HuH-7.5 (cell line): ENCODE data around the gene CTNNA2.
"Not testable (repeated sequence)": the region's sequence is repeated elsewhere in the genome, so short reads cannot be mapped to it uniquely, and the experiment has no call there.

ENCODE experiments used
- DNase-seq: peaks from one replicate; pipeline ENCODE4 v3.0.0; 2011; ENCODE audit warnings: low spot score

Gene CTNNA2

DNA sequence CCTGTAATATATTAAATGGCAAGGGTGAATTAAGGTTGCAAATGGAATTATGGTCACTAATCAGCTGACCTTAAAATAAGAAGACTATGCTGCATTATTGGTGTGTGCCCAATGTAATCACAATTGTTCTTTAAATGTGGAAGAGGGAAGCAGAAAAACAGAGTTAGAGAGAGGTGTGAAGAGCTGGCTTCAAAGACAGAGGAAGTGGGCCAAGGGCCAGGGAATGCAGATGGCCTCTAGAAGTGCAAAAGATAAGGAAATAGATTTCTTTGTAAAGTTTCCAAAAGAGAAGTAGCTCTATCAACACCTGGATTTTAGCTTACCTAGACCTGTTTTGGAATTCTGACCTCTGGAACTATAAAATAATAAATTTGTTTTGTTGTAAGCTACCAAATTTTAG is 515.7 kb downstream of the CTNNA2 start:
- DNase-seq: no peak

DNA sequence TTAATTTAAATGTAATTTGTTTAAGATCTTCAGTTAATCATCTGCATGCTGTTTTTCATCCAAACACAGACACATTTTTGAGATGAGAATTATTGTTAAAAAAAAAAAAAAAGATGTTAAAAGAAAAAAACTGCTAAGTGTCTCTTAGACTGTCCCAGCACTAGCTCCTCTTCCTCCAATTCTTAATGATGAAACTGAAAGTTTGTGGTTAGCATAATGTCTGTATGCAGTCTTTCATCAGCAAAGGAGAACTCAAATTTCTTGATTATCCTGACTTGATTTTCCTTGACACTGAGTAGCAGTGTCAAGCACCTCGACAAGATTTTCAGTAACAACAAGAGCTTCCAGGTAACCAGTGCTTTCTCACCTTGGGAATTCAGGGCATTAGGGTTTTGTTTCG is 517.3 kb downstream of the CTNNA2 start:
- DNase-seq: no peak

DNA sequence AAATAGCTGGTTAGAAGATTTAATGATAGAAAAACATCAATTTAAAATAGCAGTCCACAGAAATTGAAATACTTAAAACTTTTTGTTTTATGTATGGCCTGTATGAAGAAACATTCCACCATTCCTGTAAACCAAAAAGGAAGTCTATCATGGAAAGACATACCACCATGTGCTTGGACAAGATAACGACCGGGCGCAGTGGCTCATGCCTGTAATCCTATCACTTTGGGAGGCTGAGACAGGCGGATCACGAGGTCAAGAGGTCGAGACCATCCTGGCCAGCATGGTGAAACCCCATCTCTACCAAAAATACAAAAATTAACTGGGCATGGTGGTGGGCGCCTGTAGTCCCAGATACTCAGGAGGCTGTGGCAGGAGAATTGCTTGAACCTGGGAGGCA is 519.8 kb downstream of the CTNNA2 start:
- not testable (repeated sequence) for DNase-seq

DNA sequence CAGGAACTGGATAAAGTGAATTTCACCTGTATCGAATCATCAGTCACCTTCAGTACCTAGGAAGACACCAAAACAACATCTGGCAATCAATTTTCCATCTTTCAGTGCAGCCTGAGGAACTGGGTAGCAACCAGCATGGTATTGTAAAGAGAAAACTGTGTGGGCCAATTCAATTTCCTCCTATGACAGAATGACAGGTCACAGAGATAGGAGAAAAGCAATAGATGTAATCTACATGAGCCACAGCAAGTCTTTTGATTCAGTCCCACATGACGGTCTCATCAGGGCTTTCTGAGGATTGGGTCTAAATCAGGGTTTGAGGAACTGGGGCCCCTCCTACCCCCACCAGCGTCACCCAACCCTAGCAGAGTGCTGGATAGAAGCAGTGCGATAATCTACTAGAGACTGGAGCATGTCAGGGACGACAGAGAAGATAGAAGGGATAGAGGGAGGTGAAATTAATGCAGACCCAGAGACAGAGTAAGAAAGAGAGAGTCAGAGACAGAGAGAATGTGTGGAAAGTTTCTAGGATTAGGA is 523.0 kb downstream of the CTNNA2 start:
- DNase-seq: no peak

DNA sequence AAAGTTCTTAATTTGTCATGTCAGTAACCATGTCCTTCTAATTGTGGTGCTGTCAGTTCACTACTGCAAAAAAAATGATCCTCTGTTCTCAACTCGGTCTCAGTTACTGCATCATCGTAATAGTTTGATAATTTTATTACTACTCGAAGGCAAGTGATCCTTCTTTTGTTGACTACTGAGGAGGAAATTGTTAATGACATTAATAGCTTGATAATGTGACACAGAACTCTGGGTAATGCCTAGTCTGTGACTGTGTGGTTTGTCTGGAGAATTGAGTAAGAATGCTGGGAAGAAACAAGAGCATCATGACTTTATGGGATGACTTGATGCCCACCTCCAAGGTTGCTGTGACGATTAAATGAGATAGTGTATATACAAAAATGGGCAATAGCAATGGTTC is 524.5 kb downstream of the CTNNA2 start:
- no peak for DNase-seq

DNA sequence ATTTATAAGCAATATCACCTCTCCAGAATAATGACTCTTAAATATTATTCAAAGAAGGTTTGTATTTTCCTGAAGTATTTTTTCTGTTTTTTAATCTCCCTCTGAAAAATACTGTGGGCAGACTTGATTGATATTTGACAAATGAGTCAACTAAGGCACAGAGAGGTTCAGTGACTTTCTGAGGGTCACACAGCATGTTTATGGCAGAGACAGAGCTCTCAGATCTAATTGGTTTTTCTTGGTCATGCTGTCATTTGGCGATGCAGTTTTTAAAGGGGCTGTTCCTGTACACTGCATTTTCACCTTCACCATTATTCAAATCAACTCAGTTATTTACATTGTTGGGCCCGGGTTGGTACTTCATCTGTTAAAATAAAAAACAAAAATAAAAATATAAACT is 527.4 kb downstream of the CTNNA2 start:
- no peak for DNase-seq

DNA sequence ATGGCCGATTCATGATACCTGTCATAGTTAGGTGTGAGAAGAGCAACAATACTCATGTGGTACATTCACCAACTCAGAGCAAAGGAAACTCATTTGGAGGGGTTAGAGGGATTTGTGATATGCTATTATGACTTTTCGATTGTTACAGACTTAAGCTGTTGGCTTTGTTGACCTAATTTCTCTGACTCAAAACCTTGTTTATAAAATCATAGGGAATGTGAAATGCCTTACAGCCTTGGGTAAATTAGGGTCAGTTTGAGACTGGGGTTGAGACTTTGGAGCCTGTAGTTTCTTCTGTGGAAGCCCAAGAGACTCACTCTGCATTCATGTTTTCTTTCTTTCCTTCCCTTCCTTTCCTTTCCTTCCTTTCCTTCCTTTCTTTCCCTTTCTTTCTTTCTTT is 529.8 kb downstream of the CTNNA2 start:
- no peak for DNase-seq

DNA sequence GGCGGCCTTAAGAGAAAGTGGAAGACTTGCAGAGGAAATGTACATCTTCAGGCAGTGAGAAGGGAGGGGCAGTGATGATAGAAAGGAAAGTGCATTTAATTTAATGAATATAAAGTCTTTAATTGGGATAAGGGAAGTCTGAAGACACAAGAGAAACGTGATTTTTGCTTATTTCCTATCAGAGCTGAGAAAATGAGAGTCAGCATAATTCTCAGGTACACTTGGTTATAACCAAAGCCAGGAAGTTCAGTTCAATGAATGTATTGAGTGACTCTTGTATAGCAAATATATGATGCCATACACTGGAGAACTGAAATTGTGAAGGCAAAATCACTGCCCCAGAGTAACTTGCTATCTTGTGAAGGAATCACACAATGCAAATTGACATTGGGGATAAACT is 535.4 kb downstream of the CTNNA2 start:
- no peak for DNase-seq

DNA sequence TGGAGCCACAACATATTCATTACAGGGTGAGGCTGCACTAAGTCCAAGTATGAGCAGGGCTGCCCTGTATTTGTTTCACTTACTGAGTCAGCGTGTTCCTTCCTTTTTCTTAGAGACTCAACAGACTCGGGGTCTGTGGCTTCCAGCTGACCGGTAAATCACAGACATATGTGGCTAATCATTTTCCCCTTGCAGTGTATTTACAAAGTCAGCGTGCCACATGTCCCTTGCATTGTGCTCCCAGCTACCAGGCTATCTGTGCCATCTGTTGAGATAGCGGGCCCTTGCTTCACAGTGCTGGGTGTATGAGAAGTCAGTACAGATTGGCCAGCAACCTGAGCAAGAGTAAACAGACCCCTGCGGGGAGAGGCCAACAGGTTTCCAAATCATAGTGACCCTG is 537.4 kb downstream of the CTNNA2 start:
- no peak for DNase-seq

DNA sequence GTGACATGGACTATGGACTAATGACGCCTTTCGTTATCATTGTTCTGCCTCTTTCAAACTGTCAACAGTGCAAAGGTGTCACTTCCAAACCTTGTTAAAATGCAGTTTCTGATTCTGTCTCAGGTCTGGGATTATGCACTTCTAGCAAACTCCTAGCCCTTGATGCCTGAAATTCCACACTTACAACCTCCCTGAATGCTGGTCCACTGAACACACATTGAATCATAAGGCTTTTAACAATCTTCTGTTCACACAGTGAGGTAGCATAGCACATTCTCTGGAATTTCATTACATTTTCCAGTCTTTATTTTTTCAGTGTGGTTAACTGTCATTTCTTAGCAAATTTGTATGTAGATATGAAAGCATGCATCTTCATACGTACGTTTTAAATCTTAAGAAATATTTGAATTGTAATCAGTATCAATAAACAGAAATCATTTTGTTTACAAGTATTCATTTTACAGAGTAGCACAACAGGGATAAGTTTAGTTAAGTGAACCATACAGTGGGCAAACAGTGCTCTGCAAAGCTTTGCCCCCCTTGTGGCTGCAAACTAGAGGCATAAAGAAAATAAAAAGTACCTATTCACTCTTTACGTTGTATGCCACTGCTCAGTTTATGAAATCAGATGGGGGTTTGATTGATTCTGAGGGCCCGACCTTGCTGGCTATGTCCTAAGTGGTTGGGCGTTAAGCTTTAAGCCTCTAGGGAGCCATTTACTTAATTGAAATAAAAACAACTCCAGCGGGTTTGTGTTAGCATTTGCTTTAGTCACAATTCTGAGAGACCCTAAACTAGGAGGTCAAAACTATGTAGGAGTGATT is 540.9 kb downstream of the CTNNA2 start:
- DNase-seq: no peak

DNA sequence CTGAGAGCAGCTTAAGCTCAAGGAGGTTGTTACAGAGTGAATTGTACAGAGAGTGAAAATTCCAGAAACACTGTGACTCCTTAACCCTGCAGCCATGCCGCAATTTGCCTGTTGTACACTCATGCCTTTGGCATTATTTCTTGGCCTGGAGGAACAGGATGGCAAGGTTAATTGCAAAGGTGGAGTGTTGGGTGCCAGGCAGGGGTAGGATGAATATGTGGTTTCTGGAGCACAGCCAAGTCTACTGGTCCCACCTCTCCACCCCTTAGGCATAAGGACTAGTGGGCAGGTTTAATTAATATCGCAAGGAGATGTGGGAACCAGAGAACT is 541.5 kb downstream of the CTNNA2 start:
- no peak for DNase-seq

DNA sequence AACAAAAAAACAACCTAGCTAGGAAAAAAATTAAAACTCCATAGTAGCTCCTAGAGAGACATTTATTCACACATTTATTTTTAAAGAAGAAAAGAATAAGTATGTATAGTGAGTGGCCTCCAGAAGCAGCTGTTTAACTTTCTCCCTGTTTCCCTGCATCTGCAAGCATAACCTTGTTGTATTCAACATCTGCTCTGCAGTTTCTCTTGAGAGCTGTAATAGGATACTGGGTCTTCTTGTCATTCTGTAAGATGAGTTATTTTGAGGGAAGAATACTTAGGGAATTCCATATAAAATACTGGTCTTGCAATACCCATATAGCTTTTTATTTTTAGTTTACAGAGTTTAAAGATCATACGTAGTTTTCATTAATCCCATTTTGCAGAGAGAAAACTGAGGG is 545.1 kb downstream of the CTNNA2 start:
- no peak for DNase-seq

DNA sequence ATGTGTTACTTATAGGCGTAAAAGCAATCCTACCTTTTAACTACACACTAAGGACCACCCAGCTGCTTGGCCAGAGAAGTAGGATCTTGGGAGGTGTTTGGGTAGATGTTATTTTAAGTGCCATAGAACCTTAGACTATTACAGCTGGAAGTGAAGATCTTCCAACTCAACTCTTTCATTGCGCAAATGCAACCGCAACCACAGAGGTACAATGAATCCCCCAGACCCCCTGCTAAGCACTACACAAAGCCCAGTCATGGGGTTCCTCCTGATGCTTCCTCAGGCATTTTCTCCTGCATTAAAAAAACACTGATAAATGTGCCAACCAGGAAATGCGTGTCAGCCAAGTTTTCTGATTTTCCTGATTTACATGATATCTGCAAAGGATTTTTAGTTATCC is 545.7 kb downstream of the CTNNA2 start:
- DNase-seq: no peak

DNA sequence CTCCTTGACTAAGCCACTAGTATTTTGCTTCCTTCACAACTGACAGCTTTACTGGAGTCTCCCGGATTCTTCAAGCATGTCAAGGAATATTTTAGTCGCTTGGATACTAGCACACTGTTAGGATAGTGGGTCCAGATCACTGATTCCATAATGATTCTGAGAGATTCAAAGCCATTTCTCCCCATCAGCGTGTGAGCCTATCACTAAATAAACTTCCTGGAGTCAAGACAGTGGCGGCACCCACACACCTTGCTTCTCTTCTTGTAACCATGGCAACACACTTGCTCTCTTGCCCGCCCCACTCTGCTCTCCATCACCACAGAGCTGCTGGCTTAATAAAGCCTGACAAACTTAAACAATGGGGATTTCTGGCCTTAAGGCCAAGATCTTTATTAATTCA is 546.6 kb downstream of the CTNNA2 start:
- DNase-seq: no peak

DNA sequence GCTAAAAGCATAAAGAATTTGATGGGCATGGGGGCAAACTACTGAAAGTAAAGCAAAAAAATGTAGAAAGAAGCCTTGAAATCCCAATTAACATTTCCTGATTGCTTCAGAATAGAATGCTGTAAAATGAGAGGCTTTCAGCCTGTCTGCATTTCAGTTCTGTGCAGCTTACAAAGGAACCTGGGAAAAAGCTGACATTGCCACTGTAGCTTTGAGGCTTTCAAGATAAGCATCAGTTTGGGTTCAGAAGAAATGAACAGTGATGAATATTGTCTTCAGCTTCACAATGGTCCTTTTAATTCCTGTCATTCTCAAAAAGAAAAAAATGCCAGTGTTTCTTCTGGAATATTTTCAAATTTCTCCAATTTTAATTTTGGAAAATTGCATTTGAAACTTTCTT is 549.0 kb downstream of the CTNNA2 start:
- DNase-seq: no peak

DNA sequence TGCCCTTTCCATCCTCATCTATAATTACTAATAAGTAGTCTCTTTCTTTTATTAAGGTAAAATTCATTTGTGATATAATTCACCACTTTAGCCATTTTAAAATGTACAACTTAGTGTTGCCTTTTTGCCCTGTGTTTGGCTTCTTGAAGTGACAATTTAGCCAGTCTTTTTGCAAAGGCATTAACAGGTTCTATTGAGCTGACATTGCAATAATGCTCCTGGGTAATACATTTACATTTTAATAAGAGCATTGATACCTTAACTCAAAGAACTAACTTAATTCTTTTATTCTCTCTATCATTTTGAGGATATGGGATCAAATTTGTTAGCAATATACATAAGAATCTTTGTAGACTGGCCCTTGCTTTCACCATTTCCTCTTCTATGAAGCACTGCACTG is 549.4 kb downstream of the CTNNA2 start:
- DNase-seq: no peak

DNA sequence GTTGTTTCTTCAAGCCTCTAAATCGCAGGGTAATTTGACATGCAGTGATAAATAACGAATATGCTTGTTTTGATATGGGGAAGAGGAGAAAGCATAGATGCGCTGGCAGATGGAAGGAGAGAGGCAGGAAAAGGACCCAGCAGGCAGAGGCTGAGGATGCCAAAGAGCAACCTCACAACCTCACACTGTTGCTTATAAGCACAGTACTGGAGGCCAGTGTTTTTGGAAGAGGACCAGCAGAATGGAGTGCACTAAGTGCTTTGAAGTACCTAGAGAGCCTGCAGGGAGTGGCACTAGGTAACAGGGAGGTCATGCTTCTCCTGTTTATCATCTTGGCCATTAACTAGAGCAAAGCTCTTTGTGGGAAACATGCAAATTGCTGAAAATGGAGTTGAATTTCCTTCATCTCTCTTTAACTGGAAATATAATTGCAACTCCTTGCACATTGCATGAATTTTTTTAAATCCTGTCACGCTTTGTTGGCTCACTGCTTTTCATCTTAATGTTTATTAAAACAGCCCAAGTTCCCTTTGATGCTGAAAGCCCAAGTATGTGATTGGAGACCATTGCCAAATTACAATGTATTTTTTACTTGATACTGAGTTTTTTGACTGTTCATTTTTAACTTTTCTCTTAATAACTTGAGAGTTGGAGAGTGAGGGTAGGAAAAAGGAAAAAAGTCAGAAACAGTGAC is 555.3 kb downstream of the CTNNA2 start:
- DNase-seq: no peak

DNA sequence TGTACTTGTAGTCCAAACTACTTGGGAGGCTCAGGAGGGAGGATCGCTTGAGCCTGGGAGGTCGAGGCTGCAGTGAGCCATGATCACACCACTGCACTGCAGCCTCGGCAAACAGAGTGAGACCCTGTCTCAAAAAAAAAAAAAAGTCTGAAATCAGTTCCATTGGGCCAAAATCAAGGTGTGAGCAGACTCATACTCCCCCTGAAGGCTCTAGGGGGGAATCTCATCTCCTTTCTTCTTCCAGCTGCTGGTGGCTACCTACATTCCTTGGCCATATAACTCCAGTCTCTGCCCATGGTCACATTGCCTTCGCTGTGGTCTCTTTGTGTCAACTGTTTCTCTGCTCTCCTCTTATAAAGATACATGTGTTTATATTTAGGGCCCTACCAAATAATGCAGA is 557.7 kb downstream of the CTNNA2 start:
- DNase-seq: no peak

DNA sequence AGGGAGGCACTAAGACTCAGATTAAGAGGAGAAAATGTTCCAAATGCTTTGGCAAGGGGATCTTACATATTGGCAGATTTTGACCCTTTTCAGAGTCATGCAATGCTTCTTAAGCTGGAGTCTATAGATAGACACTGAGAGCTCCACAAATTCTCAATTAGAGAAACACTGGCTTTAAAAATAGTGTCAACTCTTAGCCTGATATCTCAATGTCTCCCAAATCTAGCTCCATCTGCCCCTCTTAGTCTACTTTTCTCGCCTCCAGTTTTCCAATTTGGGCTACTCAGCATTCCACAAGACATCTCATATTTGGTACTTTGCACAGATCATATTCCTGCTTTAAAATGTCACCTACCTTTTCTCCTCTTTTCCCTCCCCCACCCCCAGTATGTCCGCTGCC is 559.1 kb downstream of the CTNNA2 start:
- DNase-seq: no peak

DNA sequence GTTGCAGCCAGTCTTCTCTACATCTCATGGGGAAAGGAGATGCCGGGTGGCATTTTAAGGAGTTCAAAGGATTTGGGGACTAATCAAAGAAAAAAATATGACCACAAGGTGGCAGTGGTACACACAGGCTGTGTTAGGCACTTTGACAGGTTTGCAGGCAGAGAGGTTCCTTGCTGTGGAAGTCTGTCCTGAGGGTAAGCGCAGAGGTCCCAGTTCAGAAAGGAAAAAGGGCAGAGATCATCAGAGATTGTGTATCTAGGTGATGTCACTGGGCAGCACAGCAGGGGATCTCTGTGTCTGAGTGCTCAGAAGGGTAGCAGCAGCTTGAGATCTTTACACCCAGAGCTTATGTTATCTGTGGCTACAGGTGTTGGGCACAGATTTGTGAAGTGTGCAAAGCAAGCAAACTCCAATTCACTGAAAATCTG is 560.3 kb downstream of the CTNNA2 start:
- DNase-seq: peak; percentile 31

DNA sequence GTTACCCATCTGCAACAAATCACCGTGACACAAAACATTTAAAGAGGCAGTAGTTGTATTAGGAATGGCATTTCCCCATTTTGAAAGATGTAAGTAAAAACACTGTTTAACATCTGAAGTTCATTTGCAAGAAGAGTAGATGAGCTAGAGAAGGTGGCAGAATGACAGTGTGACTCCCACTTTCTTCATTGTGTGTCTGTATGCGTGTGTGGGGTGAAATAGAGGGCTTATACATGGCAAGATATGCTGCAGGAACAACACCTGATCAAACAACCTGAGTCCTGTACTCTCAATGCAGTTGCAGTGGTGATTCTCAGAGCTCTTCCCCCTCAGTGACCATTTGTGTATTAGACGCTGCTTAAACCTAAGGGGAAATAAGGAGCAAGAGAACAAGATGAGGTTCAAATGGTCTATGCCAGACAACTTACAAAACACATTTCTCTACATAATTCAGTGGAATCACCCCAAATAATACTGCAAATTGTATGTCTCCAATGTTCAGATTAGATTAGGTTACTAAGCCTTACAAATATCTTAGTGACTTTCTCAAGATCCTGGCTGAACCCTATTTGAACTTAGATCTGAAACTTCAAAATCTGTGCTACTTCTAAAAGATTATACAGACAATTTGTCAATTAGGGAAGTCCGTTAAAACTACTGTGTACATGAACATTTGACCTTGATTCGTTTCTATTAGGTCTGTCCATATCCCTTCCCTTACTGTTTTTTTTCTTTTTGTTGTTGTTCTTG is 561.6 kb downstream of the CTNNA2 start:
- no peak for DNase-seq

DNA sequence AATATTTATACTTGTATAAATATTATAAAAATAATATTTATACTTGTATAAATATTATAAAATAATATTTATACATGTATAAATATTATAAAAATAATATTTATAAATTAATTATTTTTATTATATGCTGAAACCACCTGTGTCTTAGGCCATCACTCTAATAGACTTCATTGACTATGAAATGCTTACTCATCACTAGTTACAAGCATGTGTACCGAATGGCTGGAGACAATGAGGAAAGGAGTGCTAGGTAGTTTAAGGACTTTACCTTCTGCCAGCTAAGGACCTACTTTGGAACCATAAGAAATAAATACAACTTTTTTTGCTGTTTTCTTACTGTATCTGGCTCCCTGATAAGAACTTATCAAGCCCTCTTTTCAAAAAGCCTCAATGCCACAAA is 562.9 kb downstream of the CTNNA2 start:
- no peak for DNase-seq
